H1 (cell line): ENCODE measurements around the gene LYSET. TPM values are rescaled to one million over a fixed set of nuclear protein-coding genes. Genes with fewer than 3 reads are reported as not detected.

Experiments used
- CTCF ChIA-PET: fragments of 300-600 bp; sonication (Branson Sonifier 250); formaldehyde crosslinking; loops from one replicate; lab custom pipeline; 2021; ENCODE audit not compliant: partially characterized antibody; lab: Charles Lee
- POLR2A ChIA-PET: fragments of 300-600 bp; sonication (Branson Sonifier 250); formaldehyde crosslinking; loops from one replicate; lab custom pipeline; 2021; ENCODE audit warnings: inconsistent platforms; ENCODE audit not compliant: partially characterized antibody; lab: Charles Lee
- DNase-seq, 2 experiments: peaks; one replicate each; pipeline versions ENCODE4 v3.0.0 to v3.0.0-alpha.2; 2010 to 2022; ENCODE audit warnings: low spot score in 2 of 2, low read depth in 1 of 2, mixed read lengths in 1 of 2
- FAIRE-seq: peaks from 2 replicates; lab custom pipeline; 2011; peaks lifted over from hg19 to GRCh38; lab: Jason Lieb, UNC
- H2AFZ ChIP-seq: 2 replicates; pipeline ENCODE4 v1.8.1; 2012; ENCODE audit warnings: low read length, inconsistent platforms
- H2AK5ac ChIP-seq: 2 replicates; pipeline ENCODE4 v1.6.1; 2013; ENCODE audit warnings: low read depth, low read length
- H2BK120ac ChIP-seq: replicated peaks from 2 replicates; pipeline ENCODE3; 2013; ENCODE audit warnings: low read depth, low read length, inconsistent platforms
- H2BK12ac ChIP-seq: 2 replicates; pipeline ENCODE4 v1.6.1; 2013; ENCODE audit warnings: low read depth, low read length
- H2BK15ac ChIP-seq: 2 replicates; pipeline ENCODE4 v1.6.1; 2013; ENCODE audit warnings: low read length
- H2BK20ac ChIP-seq: 2 replicates; pipeline ENCODE4 v1.6.1; 2013; ENCODE audit warnings: low read length
- H2BK5ac ChIP-seq: 2 replicates; pipeline ENCODE4 v1.6.1; 2013; ENCODE audit warnings: low read depth, low read length
- H3K14ac ChIP-seq: 2 replicates; pipeline ENCODE4 v1.6.1; 2013; ENCODE audit warnings: inconsistent platforms; ENCODE audit not compliant: insufficient read length
- H3K18ac ChIP-seq: 2 replicates; pipeline ENCODE4 v1.6.1; 2013; ENCODE audit warnings: low read length; ENCODE audit errors: extremely low read depth
- H3K23ac ChIP-seq: 2 replicates; pipeline ENCODE4 v1.6.1; 2013; ENCODE audit warnings: inconsistent platforms; ENCODE audit not compliant: insufficient read length
- H3K23me2 ChIP-seq: 2 replicates; pipeline ENCODE4 v1.6.1; 2013; ENCODE audit warnings: low read depth, low read length
- H3K27ac ChIP-seq: 2 replicates; pipeline ENCODE4 v1.6.1; 2011; ENCODE audit warnings: low read depth, low read length, inconsistent platforms
- H3K27me3 ChIP-seq, 4 experiments: replicated peaks in 1 of 4; 1 replicate in 1 of 4; 2 replicates in 3 of 4; pipeline versions ENCODE4 v1.6.1 to v1.8.1; 2011 to 2013; ENCODE audit warnings: low read length in 3 of 4, mild to moderate bottlenecking in 3 of 4, inconsistent platforms in 2 of 4, mixed read lengths in 2 of 4, moderate library complexity in 1 of 4; ENCODE audit not compliant: control insufficient read depth in 3 of 4, insufficient read depth in 3 of 4; ENCODE audit errors: extremely low read depth in 1 of 4
- H3K36me3 ChIP-seq, 4 experiments: 2 replicates each; pipeline versions ENCODE4 v1.6.1 to v1.8.1; 2011 to 2013; ENCODE audit warnings: mild to moderate bottlenecking in 4 of 4, low read length in 3 of 4, moderate library complexity in 2 of 4, control low read depth in 1 of 4, inconsistent platforms in 1 of 4; ENCODE audit not compliant: insufficient read depth in 4 of 4, control insufficient read depth in 2 of 4
- H3K4ac ChIP-seq: replicated peaks from 2 replicates; pipeline ENCODE3; 2013; ENCODE audit warnings: low read length, low read depth, mixed read lengths, inconsistent platforms; ENCODE audit not compliant: insufficient read length
- H3K4me1 ChIP-seq, 4 experiments: replicated peaks in 1 of 4; 1 replicate in 1 of 4; 2 replicates in 3 of 4; pipeline versions ENCODE4 v1.6.1 to v1.8.1; 2011 to 2013; ENCODE audit warnings: low read length in 3 of 4, inconsistent platforms in 2 of 4, mixed read lengths in 1 of 4; ENCODE audit not compliant: insufficient read depth in 4 of 4, control insufficient read depth in 3 of 4
- H3K4me2 ChIP-seq, 2 experiments: 2 replicates each; pipeline versions ENCODE4 v1.6.1 to v1.8.1; 2011 to 2013; ENCODE audit warnings: low read depth in 2 of 2, low read length in 2 of 2, control low read depth in 1 of 2, inconsistent platforms in 1 of 2, mild to moderate bottlenecking in 1 of 2; ENCODE audit not compliant: insufficient read depth in 1 of 2
- H3K4me3 ChIP-seq, 4 experiments: fragments of 200-600, 300-600 bp in 1 of 4; sonication (generic), shearing (Covaris generic), sonication (Bioruptor Twin) in 1 of 4; 2 replicates each; pipeline versions ENCODE4 v1.5.1 to v1.8.1; 2011 to 2016; ENCODE audit warnings: low read length in 4 of 4, low read depth in 3 of 4, control low read depth in 2 of 4, inconsistent platforms in 2 of 4, mild to moderate bottlenecking in 2 of 4, mixed read lengths in 1 of 4, moderate library complexity in 1 of 4; ENCODE audit not compliant: insufficient read depth in 2 of 4; ENCODE audit errors: extremely low read depth in 1 of 4
- H3K56ac ChIP-seq: replicated peaks from 2 replicates; pipeline ENCODE3; 2013; ENCODE audit warnings: low read depth, mild to moderate bottlenecking, mixed read lengths, low read length, inconsistent platforms; ENCODE audit not compliant: insufficient read length
- H3K79me1 ChIP-seq: 2 replicates; pipeline ENCODE4 v1.6.1; 2013; ENCODE audit warnings: low read depth, low read length, control low read depth
- H3K79me2 ChIP-seq, 2 experiments: 2 replicates each; pipeline versions ENCODE4 v1.6.1 to v1.8.1; 2012 to 2013; ENCODE audit warnings: low read length in 2 of 2, mild to moderate bottlenecking in 2 of 2, inconsistent platforms in 1 of 2; ENCODE audit not compliant: insufficient read depth in 2 of 2, control insufficient read depth in 1 of 2
- H3K9ac ChIP-seq, 4 experiments: replicated peaks in 1 of 4; 1 replicate in 1 of 4; 2 replicates in 3 of 4; pipeline versions ENCODE4 v1.6.1 to v1.8.1; 2011 to 2013; ENCODE audit warnings: low read depth in 3 of 4, low read length in 3 of 4, control low read depth in 2 of 4, mild to moderate bottlenecking in 2 of 4, moderate library complexity in 2 of 4, inconsistent platforms in 1 of 4; ENCODE audit errors: extremely low read depth in 1 of 4
- H3K9me3 ChIP-seq, 2 experiments: 2 replicates each; pipeline versions ENCODE4 v1.6.1 to v1.8.1; 2012 to 2013; ENCODE audit warnings: mild to moderate bottlenecking in 2 of 2, moderate library complexity in 2 of 2, control low read depth in 1 of 2, inconsistent platforms in 1 of 2, low read depth in 1 of 2, low read length in 1 of 2, mixed read lengths in 1 of 2; ENCODE audit not compliant: insufficient read depth in 2 of 2
- H4K20me1 ChIP-seq, 2 experiments: replicated peaks in 1 of 2; 2 replicates each; pipeline versions ENCODE3 to v1.8.1; 2011 to 2013; ENCODE audit warnings: inconsistent platforms in 2 of 2, low read length in 2 of 2, mild to moderate bottlenecking in 1 of 2; ENCODE audit not compliant: insufficient read depth in 2 of 2, control insufficient read depth in 1 of 2
- H4K5ac ChIP-seq: 2 replicates; pipeline ENCODE4 v1.6.1; 2013; ENCODE audit warnings: low read length, low read depth, mixed read lengths, inconsistent platforms; ENCODE audit not compliant: insufficient read length
- H4K8ac ChIP-seq: 2 replicates; pipeline ENCODE4 v1.8.0; 2013; ENCODE audit warnings: mild to moderate bottlenecking, moderate library complexity, low read length, inconsistent platforms; ENCODE audit not compliant: insufficient read depth; ENCODE audit errors: extremely low read depth
- H4K91ac ChIP-seq: replicated peaks from 2 replicates; pipeline ENCODE3; 2013; ENCODE audit warnings: low read length, mixed read lengths, inconsistent platforms; ENCODE audit not compliant: insufficient read length
- GABPA ChIP-seq: IDR thresholded peaks from 2 replicates; pipeline ENCODE4 v1.6.1; 2011; ENCODE audit warnings: mild to moderate bottlenecking, low read length, moderate library complexity, borderline replicate concordance; ENCODE audit not compliant: insufficient read depth
- GTF2F1 ChIP-seq: IDR thresholded peaks from 2 replicates; pipeline ENCODE4 v1.6.1; 2012; ENCODE audit warnings: low read depth, low read length, improper control_type of control experiment, borderline replicate concordance
- HDAC6 ChIP-seq: IDR thresholded peaks from one replicate; pipeline ENCODE4 v1.7.1; 2012; ENCODE audit warnings: low read depth, mild to moderate bottlenecking, inconsistent platforms, low read length, moderate library complexity
- JUN ChIP-seq: IDR thresholded peaks from 2 replicates; pipeline ENCODE4 v1.6.1; 2011; ENCODE audit warnings: low read depth, mild to moderate bottlenecking, improper control_type of control experiment, low read length
- KDM1A ChIP-seq: fragments of 200-600, 300-600 bp; sonication (generic); IDR thresholded peaks from 2 replicates; pipeline ENCODE4 v1.7.1; 2016; ENCODE audit warnings: mild to moderate bottlenecking, low read length, borderline replicate concordance
- MAFK ChIP-seq: IDR thresholded peaks from 2 replicates; pipeline ENCODE4 v1.6.1; 2012; ENCODE audit warnings: low read depth, mild to moderate bottlenecking, improper control_type of control experiment, low read length
- RBBP5 ChIP-seq: IDR thresholded peaks from 2 replicates; pipeline ENCODE4 v1.7.1; 2012; ENCODE audit warnings: low read depth, mild to moderate bottlenecking, inconsistent platforms, low read length, moderate library complexity, borderline replicate concordance
- RFX5 ChIP-seq: IDR thresholded peaks from 2 replicates; pipeline ENCODE4 v1.6.1; 2011; ENCODE audit warnings: low read depth, low read length, improper control_type of control experiment, borderline replicate concordance
- SP2 ChIP-seq: IDR thresholded peaks from 2 replicates; pipeline ENCODE4 v1.6.1; 2012; ENCODE audit warnings: mild to moderate bottlenecking, low read length, inconsistent platforms
- TAF7 ChIP-seq: optimal IDR thresholded peaks from 2 replicates; pipeline ENCODE3; 2011; ENCODE audit warnings: low read depth, mild to moderate bottlenecking, inconsistent platforms, low read length, moderate library complexity, borderline replicate concordance
- polyA plus RNA-seq, 7 experiments: library from polyadenylated mRNA; depleted of rRNA in 3 of 7; stranded (reverse) in 5 of 7; unstranded in 2 of 7; fragments of >200 nt in 5 of 7; fragments of 200-250 nt in 2 of 7; gene quantifications; 1 replicate in 5 of 7; 2 replicates in 1 of 7; 4 replicates in 1 of 7; pipeline versions ENCODE4 v1.2.1 to v1.2.3, GENCODE V29; 2011 to 2013; ENCODE audit warnings: missing spikeins in 2 of 7, mixed read lengths in 2 of 7
- total RNA-seq: library from RNA; stranded (reverse); fragmentation: NEBNext Ultra II Directional; extraction: Animal tissue kit (Norgen Biotek cat#: 25700); gene quantifications from 2 replicates; pipeline ENCODE4 v1.2.1, GENCODE V29; 2021
- TF ChIP-seq, protein P1 (sequence below): IDR thresholded peaks from 2 replicates; pipeline ENCODE4 v1.6.1; 2011; ENCODE audit warnings: low read length, improper control_type of control experiment

LYSET gene
- total and polyA plus RNA-seq, 2 of the 8 experiments (the other 6 are each of a cell fraction or from before 2014, with no cell fraction given) = 26.2 to 26.9 TPM

GRCh38 chr14:93220509-93220908 is 35.4 kb downstream of the LYSET start:
- FAIRE-seq = no peak
- no peak for TF ChIP-seq KDM1A
- no peak for TF ChIP-seq SP2
- no peak for TF ChIP-seq GTF2F1
- no peak for TF ChIP-seq TAF7
- TF ChIP-seq, protein P1, sequence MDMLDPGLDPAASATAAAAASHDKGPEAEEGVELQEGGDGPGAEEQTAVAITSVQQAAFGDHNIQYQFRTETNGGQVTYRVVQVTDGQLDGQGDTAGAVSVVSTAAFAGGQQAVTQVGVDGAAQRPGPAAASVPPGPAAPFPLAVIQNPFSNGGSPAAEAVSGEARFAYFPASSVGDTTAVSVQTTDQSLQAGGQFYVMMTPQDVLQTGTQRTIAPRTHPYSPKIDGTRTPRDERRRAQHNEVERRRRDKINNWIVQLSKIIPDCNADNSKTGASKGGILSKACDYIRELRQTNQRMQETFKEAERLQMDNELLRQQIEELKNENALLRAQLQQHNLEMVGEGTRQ = no peak
- TF ChIP-seq JUN = no peak
- TF ChIP-seq HDAC6 = no peak
- no peak for TF ChIP-seq RFX5
- no peak for TF ChIP-seq MAFK
- TF ChIP-seq GABPA = no peak
- no peak for TF ChIP-seq RBBP5
- TF ChIP-seq, all 59 proteins: peak for 0
- DNase-seq = no peak

More at GRCh38 chr14:93220509-93220908, 35.4 kb downstream of the LYSET start:
- Histone ChIP-seq H3K27me3 (no peaks in the 10 kb centered on the region), H4K91ac (no peak overlapping the region), H2BK12ac (no peak overlapping the region), H3K79me1 (no peaks in the 10 kb centered on the region), H2AK5ac (no peak overlapping the region), H3K4ac (no peak overlapping the region), H3K4me3 (no peak overlapping the region), H3K14ac (no peak overlapping the region), H4K8ac (no peak overlapping the region), H3K9me3 (no peaks in the 10 kb centered on the region), H4K20me1 (no peaks in the 10 kb centered on the region), H3K27ac (no peak overlapping the region), H4K5ac (no peak overlapping the region), H2BK20ac (no peak overlapping the region), H3K36me3 (peaks cover 2 to 36% (median 17%) of the 10 kb centered on the region in 4 experiments; a peak in 6 of 8 replicates), H3K4me2 (no peak overlapping the region), H3K23ac (no peak overlapping the region), H2AFZ (no peak overlapping the region), H3K18ac (no peak overlapping the region), H2BK5ac (no peak overlapping the region), H2BK15ac (no peak overlapping the region), H3K56ac (no peak overlapping the region), H3K23me2 (no peaks in the 10 kb centered on the region), H3K79me2 (no peaks in the 10 kb centered on the region), H2BK120ac (no peak overlapping the region), H3K9ac (no peak overlapping the region), H3K4me1 (no peaks in the 10 kb centered on the region)
- POLR2A ChIA-PET = no interaction called here
- CTCF ChIA-PET = no interaction called here
